ENCODE results near the gene COL5A1.

The COL5A1 gene

DNA sequence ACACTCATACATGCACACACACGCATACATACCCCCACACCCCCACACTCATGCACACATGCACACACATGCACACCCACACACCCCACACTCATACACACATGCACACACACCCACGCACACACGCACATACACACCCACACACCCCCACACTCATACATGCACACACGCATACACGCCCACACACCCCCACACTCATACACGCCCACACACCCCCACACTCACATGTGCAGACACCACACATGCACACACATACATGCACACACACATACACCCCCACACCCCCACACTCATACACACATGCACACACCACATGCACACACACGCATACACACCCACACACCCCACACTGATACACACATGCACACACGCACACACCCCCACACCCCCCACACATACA, 118.3 kb downstream of the COL5A1 start:
- DNase-seq (ENCODE audit: low read depth in 1 of 2, low spot score in 1 of 2), result no peak

GRCh38 chr9:134760750-134761420, 119.3 kb downstream of the COL5A1 start:
- DNase-seq (ENCODE audit: low read depth in 1 of 2, low spot score in 1 of 2), result no peak

GRCh38 chr9:134764473-134765269, 123.1 kb downstream of the COL5A1 start:
- DNase-seq (ENCODE audit: low read depth in 1 of 2, low spot score in 1 of 2), result no peak

GRCh38 chr9:134765785-134766184, 124.2 kb downstream of the COL5A1 start:
- no peak for DNase-seq (ENCODE audit: low read depth in 1 of 2, low spot score in 1 of 2)

- DNase-seq (ENCODE audit: low read depth in 1 of 2, low spot score in 1 of 2), result no peak
Measured at GRCh38 chr9:134766587-134766986, 125.0 kb downstream of the COL5A1 start.

GRCh38 chr9:134768332-134768708, 126.7 kb downstream of the COL5A1 start:
- DNase-seq (ENCODE audit: low read depth in 1 of 2, low spot score in 1 of 2), result no peak

- no peak for DNase-seq (ENCODE audit: low read depth in 1 of 2, low spot score in 1 of 2)
Measured at GRCh38 chr9:134768709-134769351, 127.2 kb downstream of the COL5A1 start.

DNA sequence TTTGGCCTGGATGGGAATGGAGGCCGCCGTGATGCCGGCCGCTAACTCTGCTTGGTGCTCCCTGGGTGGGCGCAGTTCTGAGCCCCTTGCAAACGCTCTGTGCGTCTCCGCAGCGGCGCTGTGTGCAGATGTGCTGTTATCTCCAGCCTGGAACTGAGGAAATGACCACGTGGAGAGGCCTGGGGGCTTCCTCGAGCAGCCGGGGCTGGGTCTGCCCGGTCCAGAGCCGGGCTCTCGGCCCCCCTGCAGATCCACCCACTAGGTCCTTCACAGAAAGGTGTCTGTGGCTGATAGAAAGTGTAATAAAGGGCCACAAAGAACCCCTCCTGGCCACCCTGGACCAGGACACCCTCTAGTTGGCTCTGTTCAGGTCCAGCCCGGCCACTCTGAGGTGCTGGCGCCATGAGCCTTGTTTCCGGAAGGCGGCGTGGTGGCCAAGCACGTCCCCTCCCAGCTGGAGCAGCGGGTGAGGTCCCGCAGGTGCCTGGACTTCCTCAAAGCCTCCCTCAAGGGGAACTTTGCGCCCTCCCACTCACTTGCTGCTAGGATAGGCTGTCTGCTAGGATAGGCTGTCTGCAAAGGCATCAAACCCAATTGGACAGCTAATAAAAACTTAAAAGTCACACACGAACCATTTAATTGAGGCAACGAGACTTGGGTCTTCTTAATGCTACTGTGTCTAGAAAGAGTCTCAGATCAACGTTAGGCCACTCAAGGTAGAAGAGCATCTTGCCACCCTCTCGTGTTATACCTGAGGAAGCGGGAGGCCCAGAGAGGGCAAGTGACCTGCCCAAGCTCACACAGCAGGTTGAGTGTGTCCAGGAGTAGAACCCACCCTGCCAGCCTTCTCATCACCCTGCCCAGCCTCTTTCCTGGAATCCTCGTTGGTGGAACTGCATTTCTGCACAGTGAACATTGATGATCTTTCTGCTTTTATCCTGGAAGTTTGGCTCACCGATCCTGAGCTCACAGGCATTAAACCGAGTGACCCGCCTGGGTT, 129.7 kb downstream of the COL5A1 start:
- DNase-seq (ENCODE audit: low read depth in 1 of 2, low spot score in 1 of 2), result no peak

DNA sequence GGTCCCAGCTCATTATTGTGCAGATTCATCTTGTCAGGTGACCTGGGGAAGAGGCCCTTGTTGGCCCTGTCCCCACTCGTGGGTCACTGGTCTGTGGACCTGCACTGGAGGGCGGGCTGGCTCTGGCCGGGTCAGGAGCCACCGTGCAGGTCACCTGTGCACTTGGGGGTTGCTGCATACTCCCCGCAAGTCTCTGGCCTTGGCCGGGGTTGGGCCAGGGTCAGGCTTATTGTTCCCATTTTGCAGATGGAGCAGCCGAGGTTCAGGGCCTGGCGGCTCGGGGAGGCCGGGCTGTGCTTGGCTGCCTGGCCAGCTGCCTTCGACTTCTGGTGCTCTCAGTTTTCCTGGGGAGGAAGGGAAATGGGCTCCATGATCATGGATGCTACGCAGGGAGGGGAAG, 130.7 kb downstream of the COL5A1 start:
- no peak for DNase-seq (ENCODE audit: low read depth in 1 of 2, low spot score in 1 of 2)

GRCh38 chr9:134773842-134774241, 132.2 kb downstream of the COL5A1 start:
- DNase-seq (ENCODE audit: low read depth in 1 of 2, low spot score in 1 of 2), result no peak

DNA sequence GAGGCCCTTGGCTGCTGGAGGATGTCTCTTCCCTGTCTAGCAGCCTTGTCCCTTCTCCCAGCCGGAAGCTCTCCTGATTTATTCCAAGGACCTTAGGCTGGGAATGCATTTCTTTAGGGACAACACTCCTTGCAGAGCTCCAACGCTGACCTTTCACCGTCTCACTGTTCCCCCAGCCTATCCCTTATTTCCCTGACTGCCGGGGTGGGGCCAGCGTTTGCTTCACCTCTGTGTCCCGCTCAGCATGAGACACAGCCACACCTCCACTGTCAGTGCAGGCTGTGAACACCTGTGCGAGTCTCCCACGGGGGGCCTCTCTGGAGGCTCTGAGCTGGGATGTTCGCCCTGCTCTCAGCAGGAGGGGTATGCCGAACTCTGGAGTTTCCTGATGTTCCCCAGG, 132.8 kb downstream of the COL5A1 start:
- no peak for DNase-seq (ENCODE audit: low read depth in 1 of 2, low spot score in 1 of 2)

GRCh38 chr9:134775081-134775951, 133.7 kb downstream of the COL5A1 start:
- DNase-seq (ENCODE audit: low read depth in 1 of 2, low spot score in 1 of 2), result no peak

DNA sequence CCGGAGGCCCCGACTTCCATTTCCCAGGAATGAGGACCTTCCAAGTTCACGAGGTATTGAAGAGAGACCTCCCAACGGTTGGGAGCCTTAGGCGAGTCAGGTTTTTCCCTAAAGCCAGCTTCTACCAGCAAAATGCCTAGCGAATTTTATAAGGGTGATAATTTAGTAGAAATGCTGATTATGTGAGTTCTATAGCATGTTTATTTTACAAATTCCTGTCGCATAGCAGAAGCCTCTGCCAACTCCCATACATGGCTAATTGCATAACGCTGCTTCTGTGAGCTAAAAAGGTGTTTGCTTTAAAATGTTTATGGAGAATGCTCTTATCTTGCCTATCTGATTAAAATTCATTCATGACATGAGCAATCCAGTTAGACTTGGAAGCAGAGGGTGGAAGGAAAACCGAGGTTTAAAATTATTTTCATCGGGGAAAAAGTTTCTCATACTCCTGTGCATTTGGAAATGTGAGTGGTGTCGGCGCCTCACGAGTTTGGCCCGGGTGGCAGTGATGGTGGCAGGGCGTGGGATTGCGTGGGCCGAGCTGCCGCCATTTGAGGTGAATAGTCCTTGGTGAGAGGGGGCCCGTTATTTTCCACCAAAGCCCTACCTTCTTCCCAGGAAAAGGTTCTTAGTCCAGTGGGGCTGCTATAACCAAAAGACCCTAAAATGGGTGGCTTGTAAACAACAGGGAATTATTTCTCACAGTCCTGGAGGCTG, 134.6 kb downstream of the COL5A1 start:
- no peak for DNase-seq (ENCODE audit: low read depth in 1 of 2, low spot score in 1 of 2)

DNA sequence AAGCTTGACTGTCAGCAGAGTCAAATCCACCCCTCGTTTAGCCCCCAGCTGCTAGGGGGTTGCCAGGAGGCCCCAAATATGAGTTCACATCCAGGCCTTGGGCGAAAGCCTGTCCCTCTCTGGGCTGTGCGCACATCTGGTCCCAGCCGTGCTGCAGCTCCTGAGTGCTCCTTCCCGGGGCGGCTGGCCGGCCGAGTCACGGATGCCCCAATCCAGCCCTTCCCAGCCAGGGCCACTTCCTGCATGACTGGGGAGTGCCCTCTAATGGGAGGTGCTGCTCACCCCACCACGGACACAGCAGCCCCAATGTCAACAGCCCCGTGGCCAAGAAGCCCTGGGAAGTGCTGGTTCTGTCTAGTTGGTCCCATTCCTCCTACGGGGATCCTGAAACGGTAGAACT, 135.6 kb downstream of the COL5A1 start:
- no peak for DNase-seq (ENCODE audit: low read depth in 1 of 2, low spot score in 1 of 2)

- DNase-seq (ENCODE audit: low read depth in 1 of 2, low spot score in 1 of 2), result no peak
Measured at GRCh38 chr9:134778156-134778555, 136.6 kb downstream of the COL5A1 start.

GRCh38 chr9:134778841-134779411, 137.3 kb downstream of the COL5A1 start:
- no peak for DNase-seq (ENCODE audit: low read depth in 1 of 2, low spot score in 1 of 2)

- DNase-seq (ENCODE audit: low read depth in 1 of 2, low spot score in 1 of 2), result no peak
Measured at GRCh38 chr9:134779640-134780039, 138.0 kb downstream of the COL5A1 start.

- DNase-seq (ENCODE audit: low read depth in 1 of 2, low spot score in 1 of 2), result no peak
Measured at GRCh38 chr9:134781591-134782302, 140.1 kb downstream of the COL5A1 start.

Data from activated T-helper 1 cell treated with anti-CD3 and anti-CD28 coated beads, Interleukin-2, amount 50 U/mL, for 16 hours (primary cell).